Cardiac fibroblast (primary cell): ENCODE results near the gene TIMP2.
A peak's percentile ranks its signal among the peaks of the same experiment; 100 is the strongest.
"Not testable (repeated sequence)": the region's sequence is repeated elsewhere in the genome, so short reads cannot be mapped to it uniquely, and the experiment has no call there.

ENCODE experiments used
- DNase-seq, 2 donors: peaks; one replicate each; pipeline versions ENCODE4 v3.0.0 to v3.0.0-alpha.2; 2010; ENCODE audit warnings: low read depth in 2 of 2
- H3K4me3 ChIP-seq, 2 donors: replicated peaks in 1 of 2; 1 replicate in 1 of 2; 2 replicates in 1 of 2; pipeline ENCODE4 v1.5.1; 2011; ENCODE audit warnings: low read depth in 2 of 2, low read length in 2 of 2, mild to moderate bottlenecking in 2 of 2, moderate library complexity in 1 of 2
- TF ChIP-seq, protein P1 (sequence below): IDR thresholded peaks from one replicate; pipeline ENCODE4 v1.5.1; 2011; ENCODE audit warnings: low read depth, mild to moderate bottlenecking, low read length, inconsistent platforms

TIMP2 gene

DNA sequence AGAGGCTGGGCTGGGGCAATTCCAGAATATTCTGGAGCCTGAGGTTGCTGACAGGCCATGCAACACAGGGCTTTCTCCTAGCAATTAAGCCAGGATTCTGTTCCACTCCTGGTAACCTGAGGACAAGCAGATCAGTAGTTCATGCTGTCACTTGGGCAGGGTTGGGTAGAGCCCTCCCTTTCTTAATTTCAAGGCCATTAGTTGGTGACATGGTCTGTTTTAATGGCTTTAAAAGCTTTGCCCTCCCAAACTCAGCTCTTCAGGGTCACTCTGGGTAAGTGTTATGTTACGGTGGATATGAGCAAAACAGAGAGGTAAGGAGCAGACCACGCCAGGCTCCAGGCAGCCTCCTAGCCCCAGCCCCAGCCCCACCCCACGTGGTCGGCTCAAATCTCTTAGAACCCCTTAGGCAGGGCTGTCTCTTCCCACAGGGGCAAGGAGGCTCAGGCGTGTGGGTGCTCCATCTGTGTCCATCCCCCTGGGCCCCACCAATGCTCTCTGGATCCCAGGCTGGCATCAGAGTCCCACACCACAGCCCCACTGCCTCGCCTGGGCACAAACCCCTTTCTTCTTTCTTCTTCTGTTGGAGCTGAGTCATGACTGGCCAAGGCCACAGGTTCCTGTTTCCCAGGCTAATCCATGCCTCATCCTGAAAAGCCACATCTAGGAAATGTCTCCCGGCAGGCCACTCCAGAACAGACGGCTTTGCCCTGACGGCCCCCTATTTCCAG is 49.7 kb downstream of the TIMP2 start:
- no peak overlapping the region for H3K4me3 ChIP-seq
- peak; percentile 22 to 46 for DNase-seq
- TF ChIP-seq, protein P1, sequence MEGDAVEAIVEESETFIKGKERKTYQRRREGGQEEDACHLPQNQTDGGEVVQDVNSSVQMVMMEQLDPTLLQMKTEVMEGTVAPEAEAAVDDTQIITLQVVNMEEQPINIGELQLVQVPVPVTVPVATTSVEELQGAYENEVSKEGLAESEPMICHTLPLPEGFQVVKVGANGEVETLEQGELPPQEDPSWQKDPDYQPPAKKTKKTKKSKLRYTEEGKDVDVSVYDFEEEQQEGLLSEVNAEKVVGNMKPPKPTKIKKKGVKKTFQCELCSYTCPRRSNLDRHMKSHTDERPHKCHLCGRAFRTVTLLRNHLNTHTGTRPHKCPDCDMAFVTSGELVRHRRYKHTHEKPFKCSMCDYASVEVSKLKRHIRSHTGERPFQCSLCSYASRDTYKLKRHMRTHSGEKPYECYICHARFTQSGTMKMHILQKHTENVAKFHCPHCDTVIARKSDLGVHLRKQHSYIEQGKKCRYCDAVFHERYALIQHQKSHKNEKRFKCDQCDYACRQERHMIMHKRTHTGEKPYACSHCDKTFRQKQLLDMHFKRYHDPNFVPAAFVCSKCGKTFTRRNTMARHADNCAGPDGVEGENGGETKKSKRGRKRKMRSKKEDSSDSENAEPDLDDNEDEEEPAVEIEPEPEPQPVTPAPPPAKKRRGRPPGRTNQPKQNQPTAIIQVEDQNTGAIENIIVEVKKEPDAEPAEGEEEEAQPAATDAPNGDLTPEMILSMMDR, result no peak

DNA sequence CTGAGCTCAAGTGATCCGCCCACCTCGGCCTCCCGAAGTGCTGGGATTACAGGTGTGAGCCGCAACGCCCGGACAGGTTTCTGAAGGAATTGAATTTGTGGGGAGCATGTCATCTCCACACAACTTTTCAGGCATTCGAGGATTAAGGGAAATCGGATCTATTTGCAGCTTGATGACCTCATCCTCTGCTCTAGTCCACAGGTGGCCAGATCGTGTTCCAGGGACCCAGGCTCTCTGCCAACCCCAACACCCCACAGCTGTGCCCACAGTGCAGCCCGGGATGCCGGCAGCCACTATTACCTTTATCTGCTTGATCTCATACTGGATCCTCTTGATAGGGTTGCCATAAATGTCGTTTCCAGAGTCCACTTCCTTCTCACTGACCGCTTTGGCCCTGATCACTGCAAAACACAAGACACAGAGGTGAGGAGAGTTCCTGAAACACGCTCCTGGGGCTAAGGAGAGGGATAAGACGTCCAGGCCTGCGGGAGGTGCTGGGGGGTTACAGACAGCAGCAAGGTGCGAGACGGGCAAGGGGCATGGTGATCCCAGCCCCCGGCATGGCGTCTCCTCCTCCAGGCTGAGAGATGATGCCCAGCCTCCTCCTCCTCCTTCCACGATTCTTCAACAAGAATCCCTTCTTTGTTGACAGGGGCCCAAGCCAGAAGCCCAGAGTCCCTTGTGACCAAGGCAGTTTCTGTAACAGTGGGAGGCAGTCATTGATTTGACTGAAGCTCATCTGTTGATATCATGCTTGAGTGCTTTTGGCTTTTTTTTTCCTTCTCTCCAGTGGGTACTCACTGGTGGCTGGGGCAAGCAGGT is 51.5 kb downstream of the TIMP2 start:
- H3K4me3 ChIP-seq, result no peak overlapping the region
- DNase-seq, result peak in 1 of 2 donors; percentile 42
- TF ChIP-seq, protein P1, result no peak

DNA sequence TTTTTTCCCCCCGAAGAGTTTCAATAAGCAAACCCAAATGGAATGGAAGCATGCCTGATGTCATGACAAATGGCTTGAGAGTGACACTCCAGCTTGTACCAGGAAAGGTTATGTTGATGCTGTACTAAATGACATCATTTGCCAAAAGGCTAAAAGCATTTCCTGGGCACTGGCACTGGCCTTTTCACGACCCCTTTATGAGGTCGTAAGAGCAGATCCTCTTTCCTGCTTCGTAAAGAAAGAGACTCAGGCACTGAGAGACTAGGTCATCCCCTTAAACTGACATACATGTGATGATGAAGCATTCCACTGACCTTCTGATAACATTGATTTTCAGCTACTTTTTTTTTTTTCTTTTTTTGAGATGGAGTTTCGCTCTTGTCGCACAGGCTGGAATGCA is 52.7 kb downstream of the TIMP2 start:
- TF ChIP-seq, protein P1, result no peak
- H3K4me3 ChIP-seq, result no peak overlapping the region
- no peak for DNase-seq

DNA sequence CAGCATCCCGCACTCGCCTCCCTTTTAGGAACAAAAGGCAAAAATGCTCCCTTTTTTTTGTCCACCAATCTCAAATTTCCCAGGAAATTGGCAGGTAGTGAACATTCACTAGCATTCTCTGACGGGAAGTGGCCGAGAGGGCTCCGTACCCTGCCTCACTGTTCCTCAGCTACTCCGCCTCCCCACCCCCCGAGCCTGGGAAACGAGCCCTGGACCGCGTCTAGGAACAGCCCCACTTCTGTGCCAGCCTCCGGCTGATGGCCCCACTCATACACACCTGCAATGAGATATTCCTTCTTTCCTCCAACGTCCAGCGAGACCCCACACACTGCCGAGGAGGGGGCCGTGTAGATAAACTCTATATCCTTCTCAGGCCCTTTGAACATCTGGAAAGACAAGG is 54.6 kb downstream of the TIMP2 start:
- no peak overlapping the region for H3K4me3 ChIP-seq
- DNase-seq, result no peak
- TF ChIP-seq, protein P1, result no peak

DNA sequence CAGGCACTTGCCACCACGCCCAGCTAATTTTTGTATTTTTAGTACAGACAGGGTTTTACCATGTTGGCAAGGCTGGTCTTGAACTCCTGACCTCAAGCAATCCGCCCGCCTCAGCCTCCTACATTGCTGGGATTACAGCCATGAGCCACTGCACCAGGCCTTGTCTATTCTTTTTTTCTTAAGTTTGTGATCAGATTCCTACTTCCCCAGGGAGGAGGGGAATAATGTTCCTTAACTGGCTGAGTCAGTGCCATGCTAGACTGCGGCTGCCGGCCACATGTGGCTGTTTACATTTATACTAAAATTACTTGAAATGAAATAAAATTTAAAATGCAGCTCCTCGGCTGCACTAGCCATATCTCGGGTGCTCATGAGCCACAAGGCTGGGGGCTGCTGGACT is 56.8 kb downstream of the TIMP2 start:
- peak; percentile 49 to 69 for DNase-seq
- TF ChIP-seq, protein P1, result no peak
- no peak overlapping the region for H3K4me3 ChIP-seq

DNA sequence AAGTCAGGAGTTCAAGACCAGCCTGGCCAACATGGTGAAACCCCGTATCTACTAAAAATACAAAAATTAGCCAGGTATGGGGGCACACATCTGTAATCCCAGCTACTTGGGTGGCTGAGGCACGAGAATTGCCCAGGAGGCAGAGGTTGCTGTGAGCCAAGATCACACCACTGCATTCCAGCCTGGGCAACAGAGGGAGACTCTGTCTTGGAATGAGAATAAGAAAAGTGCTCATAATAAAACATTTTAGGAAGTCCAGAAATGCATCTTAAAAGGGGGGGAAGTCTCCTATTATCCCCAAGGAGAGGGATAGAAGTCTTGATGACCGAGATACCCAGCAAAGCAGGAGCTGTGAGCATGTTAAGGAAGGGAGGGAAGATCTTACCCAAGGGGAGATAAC is 58.1 kb downstream of the TIMP2 start:
- DNase-seq, H3K4me3 ChIP-seq: not testable (repeated sequence)

DNA sequence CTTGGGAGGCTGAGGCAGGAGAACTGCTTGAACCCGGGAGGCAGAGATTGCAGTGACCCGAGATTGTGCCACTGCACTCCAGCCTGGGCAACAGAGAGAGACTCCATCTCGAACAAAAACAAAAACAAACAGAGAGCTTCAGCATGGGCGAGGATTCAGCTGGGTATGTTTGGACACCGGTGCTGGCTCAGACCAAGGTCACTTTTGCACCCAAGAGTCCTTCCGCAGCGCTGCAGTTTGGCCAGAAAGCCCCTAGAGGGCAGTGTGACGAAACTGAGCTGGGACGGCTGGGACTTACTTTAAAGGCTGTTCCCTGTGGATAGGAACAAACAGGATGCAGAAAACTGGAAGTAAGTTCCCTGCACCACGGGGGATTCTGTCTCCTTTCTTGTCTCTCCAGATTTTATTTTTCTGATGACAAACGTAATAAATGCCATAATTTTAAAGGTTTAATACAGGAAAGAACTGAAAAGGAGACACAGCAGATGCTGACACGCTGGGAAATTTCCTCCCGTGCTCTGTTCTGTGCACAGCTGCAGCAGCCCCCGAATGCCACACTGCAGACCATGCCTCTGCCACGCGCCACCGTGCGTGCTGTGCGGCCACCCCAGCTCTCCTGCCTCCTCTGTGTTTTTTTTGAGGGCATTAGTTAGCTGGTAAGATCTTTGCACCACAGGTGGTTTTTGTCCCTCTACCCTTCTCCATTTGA is 59.4 kb downstream of the TIMP2 start:
- DNase-seq, result peak; percentile 83 to 84
- no peak overlapping the region for H3K4me3 ChIP-seq
- TF ChIP-seq, protein P1, result peak; percentile 96
